ENCODE measurements around the gene OR9Q2. TPM values are rescaled to one million over a fixed set of nuclear protein-coding genes. Genes with fewer than 3 reads are reported as not detected.
"Not testable (repeated sequence)": the region's sequence is repeated elsewhere in the genome, so short reads cannot be mapped to it uniquely, and the experiment has no call there.

OR9Q2 gene
- total RNA-seq, 1 donor from 2014 or later = not detected

GRCh38 chr11:58192229-58192628, 3.4 kb downstream of the OR9Q2 start:
- no peak for TF ChIP-seq CTCF (IDR thresholded peaks at IDR 0.05; ENCODE audit: borderline replicate concordance)
- Histone ChIP-seq H3K4me1 (peaks cover 11% of the 10 kb centered on the region), H3K36me3 (no peaks in the 10 kb centered on the region)

GRCh38 chr11:58193391-58193790, 4.5 kb downstream of the OR9Q2 start:
- Histone ChIP-seq H3K4me3 (no peak overlapping the region), H3K36me3 (no peaks in the 10 kb centered on the region), H3K9me3 (replicated peaks) (peaks cover 27% of the 10 kb centered on the region), H3K27me3 (ENCODE audit: low read depth) (no peaks in the 10 kb centered on the region), H3K4me1 (peaks cover 6% of the 10 kb centered on the region), H3K27ac (replicated peaks) (no peak overlapping the region)
- DNase-seq = no peak
- intact Hi-C loops (cut with micrococcal nuclease) = no loop called here
- TF ChIP-seq CTCF (IDR thresholded peaks at IDR 0.05; ENCODE audit: borderline replicate concordance) = no peak

More at GRCh38 chr11:58192229-58192628, 3.4 kb downstream of the OR9Q2 start:
- H3K27me3 ChIP-seq (ENCODE audit: low read depth) = no peaks in the 10 kb centered on the region
- intact Hi-C loops (cut with micrococcal nuclease) = no loop called here
- no peak for DNase-seq
- peaks cover 15% of the 10 kb centered on the region for H3K9me3 ChIP-seq (replicated peaks)
- no peak overlapping the region for H3K27ac ChIP-seq (replicated peaks)
- H3K4me3 ChIP-seq = no peak overlapping the region

GRCh38 chr11:58195939-58196338, 7.1 kb downstream of the OR9Q2 start:
- no peak for DNase-seq
- H3K27me3 ChIP-seq (ENCODE audit: low read depth) = no peaks in the 10 kb centered on the region
- H3K36me3 ChIP-seq = no peaks in the 10 kb centered on the region
- H3K4me1 ChIP-seq = no peaks in the 10 kb centered on the region
- no peak overlapping the region for H3K4me3 ChIP-seq
- TF ChIP-seq CTCF (IDR thresholded peaks at IDR 0.05; ENCODE audit: borderline replicate concordance) = no peak
- no peak overlapping the region for H3K27ac ChIP-seq (replicated peaks)
- intact Hi-C loops (cut with micrococcal nuclease) = no loop called here
- peaks cover 29% of the 10 kb centered on the region for H3K9me3 ChIP-seq (replicated peaks)

- no peaks in the 10 kb centered on the region for H3K36me3 ChIP-seq
- DNase-seq = no peak
- no peaks in the 10 kb centered on the region for H3K4me1 ChIP-seq
- H3K4me3 ChIP-seq = no peak overlapping the region
- intact Hi-C loops (cut with micrococcal nuclease) = no loop called here
- H3K27me3 ChIP-seq (ENCODE audit: low read depth) = no peaks in the 10 kb centered on the region
- peaks cover 32% of the 10 kb centered on the region for H3K9me3 ChIP-seq (replicated peaks)
- H3K27ac ChIP-seq (replicated peaks) = no peak overlapping the region
- TF ChIP-seq CTCF (IDR thresholded peaks at IDR 0.05; ENCODE audit: borderline replicate concordance) = no peak
These were observed 10.4 kb downstream of the OR9Q2 start for GRCh38 chr11:58199271-58199670.

- Histone ChIP-seq H3K4me1 (no peaks in the 10 kb centered on the region), H3K9me3 (replicated peaks) (peaks cover 5% of the 10 kb centered on the region), H3K36me3 (no peaks in the 10 kb centered on the region), H3K27me3 (ENCODE audit: low read depth) (no peaks in the 10 kb centered on the region), H3K27ac (replicated peaks) (no peak within 1 kb of the TSS), H3K4me3 (no peak within 1 kb of the TSS)
- no peak for DNase-seq
- no peak for TF ChIP-seq CTCF (IDR thresholded peaks at IDR 0.05; ENCODE audit: borderline replicate concordance)
- intact Hi-C loops (cut with micrococcal nuclease) = no loop called here
These were observed 15.2 kb downstream of the OR9Q2 start, which contains the start of gene OR1S2 for GRCh38 chr11:58204042-58204441. Gene OR1S2 (minus strand): TSS chr11:58204142. CDS start chr11:58204142, 0 bp downstream.

GRCh38 chr11:58212420-58212819, 23.6 kb downstream of the OR9Q2 start, which contains the start of gene OR1S1:
Gene OR1S1 (plus strand): TSS chr11:58212720.
- H3K4me1 ChIP-seq; H3K36me3 ChIP-seq; H3K27me3 ChIP-seq (ENCODE audit: low read depth); H3K4me3 ChIP-seq; H3K27ac ChIP-seq (replicated peaks); H3K9me3 ChIP-seq (replicated peaks); DNase-seq; intact Hi-C loops (cut with micrococcal nuclease): not testable (repeated sequence)

All from left ventricle myocardium inferior (tissue), 1 donor.